Endothelial cell of umbilical vein (primary cell): ENCODE measurements around the gene TNFRSF1A. TPM values are rescaled to one million over a fixed set of nuclear protein-coding genes. Genes with fewer than 3 reads are reported as not detected.

ENCODE experiments used
- BruUV-seq: library from RNA; stranded (reverse); fragments of 400-500 nt; replicated peaks from 2 replicates; lab custom pipeline; 2021; lab: Mats Ljungman, UMichigan
- CTCF ChIA-PET: fragments of 300-600, 350-600 bp; sonication (Branson Sonifier 250); formaldehyde crosslinking; loops from one replicate; lab custom pipeline; 2021; ENCODE audit warnings: antibody characterized with exemption, inconsistent platforms; lab: Charles Lee
- POLR2A ChIA-PET: fragments of 300-600, 350-600 bp; sonication (Branson Sonifier 250); formaldehyde crosslinking; loops from one replicate; lab custom pipeline; 2021; ENCODE audit warnings: antibody characterized with exemption, inconsistent platforms; lab: Charles Lee
- DNase-seq: peaks from one replicate; pipeline ENCODE4 v3.0.0-alpha.2; 2011; ENCODE audit warnings: low read depth, low spot score
- FAIRE-seq: peaks from 2 replicates; lab custom pipeline; 2011; peaks lifted over from hg19 to GRCh38; lab: Jason Lieb, UNC
- H2AFZ ChIP-seq: 2 replicates; pipeline ENCODE4 v1.6.0; 2012; ENCODE audit warnings: low read depth, low read length, control low read depth, inconsistent platforms
- H3K27ac ChIP-seq: 2 replicates; pipeline ENCODE4 v1.5.1; 2011; ENCODE audit warnings: low read depth, mild to moderate bottlenecking, control low read depth, low read length, moderate library complexity; ENCODE audit not compliant: insufficient read depth
- H3K27me3 ChIP-seq, 2 experiments: 2 replicates each; pipeline versions ENCODE4 v1.6.0 to v1.6.1; 2011; ENCODE audit warnings: low read length in 2 of 2, mixed read lengths in 1 of 2; ENCODE audit not compliant: control insufficient read depth in 2 of 2, insufficient read depth in 2 of 2
- H3K36me3 ChIP-seq, 2 experiments: 2 replicates in 1 of 2; 3 replicates in 1 of 2; pipeline ENCODE4 v1.5.1; 2011; ENCODE audit warnings: low read length in 2 of 2, mild to moderate bottlenecking in 1 of 2, moderate library complexity in 1 of 2; ENCODE audit not compliant: control insufficient read depth in 2 of 2, insufficient read depth in 2 of 2; ENCODE audit errors: extremely low read depth in 1 of 2
- H3K4me1 ChIP-seq: 3 replicates; pipeline ENCODE4 v1.5.1; 2011; ENCODE audit warnings: mild to moderate bottlenecking, low read length; ENCODE audit not compliant: control insufficient read depth, insufficient read depth; ENCODE audit errors: extremely low read depth
- H3K4me2 ChIP-seq: 2 replicates; pipeline ENCODE4 v1.6.1; 2011; ENCODE audit warnings: low read length, control low read depth, mixed read lengths; ENCODE audit not compliant: insufficient read depth
- H3K4me3 ChIP-seq, 3 experiments: fragments of 200-600 bp in 1 of 3; sonication (generic), shearing (Covaris generic) in 1 of 3; replicated peaks in 1 of 3; 2 replicates each; pipeline ENCODE4 v1.5.1; 2011 to 2016; ENCODE audit warnings: control low read depth in 3 of 3, low read length in 3 of 3, mild to moderate bottlenecking in 2 of 3, inconsistent platforms in 1 of 3, low read depth in 1 of 3, moderate library complexity in 1 of 3; ENCODE audit not compliant: insufficient read depth in 1 of 3
- H3K79me2 ChIP-seq: 2 replicates; pipeline ENCODE4 v1.6.0; 2012; ENCODE audit warnings: low read length, inconsistent platforms; ENCODE audit not compliant: control insufficient read depth, insufficient read depth
- H3K9ac ChIP-seq: replicated peaks from 2 replicates; pipeline ENCODE3; 2011; ENCODE audit warnings: low read length, control low read depth; ENCODE audit not compliant: insufficient read depth; ENCODE audit errors: extremely low read depth
- H3K9me1 ChIP-seq: replicated peaks from 3 replicates; pipeline ENCODE4 v1.6.0; 2011; ENCODE audit warnings: mild to moderate bottlenecking, low read length; ENCODE audit not compliant: control insufficient read depth, insufficient read depth; ENCODE audit errors: extremely low read depth
- H3K9me3 ChIP-seq: replicated peaks from 2 replicates; pipeline ENCODE4 v1.5.1; 2012; ENCODE audit warnings: low read length, inconsistent platforms; ENCODE audit not compliant: control insufficient read depth, insufficient read depth
- H4K20me1 ChIP-seq: replicated peaks from 2 replicates; pipeline ENCODE3; 2011; ENCODE audit warnings: mild to moderate bottlenecking, low read length; ENCODE audit not compliant: control insufficient read depth, insufficient read depth; ENCODE audit errors: extremely low read depth
- EZH2 ChIP-seq: IDR thresholded peaks from 2 replicates; pipeline ENCODE4 v1.6.1; 2012; ENCODE audit warnings: borderline replicate concordance, low read depth, mild to moderate bottlenecking, moderate library complexity, low read length, inconsistent platforms; ENCODE audit not compliant: severe bottlenecking
- FOS ChIP-seq: IDR thresholded peaks from 2 replicates; pipeline ENCODE4 v1.6.1; 2011; ENCODE audit warnings: mild to moderate bottlenecking, low read length, moderate library complexity, borderline replicate concordance; ENCODE audit not compliant: insufficient read depth
- GATA2 ChIP-seq: IDR thresholded peaks from 2 replicates; pipeline ENCODE4 v1.7.0; 2011; ENCODE audit warnings: low read depth, mild to moderate bottlenecking, moderate library complexity, mixed read lengths, low read length; ENCODE audit not compliant: insufficient read length, insufficient read depth
- JUN ChIP-seq: IDR thresholded peaks from 2 replicates; pipeline ENCODE4 v1.6.1; 2011; ENCODE audit warnings: borderline replicate concordance, low read depth; ENCODE audit not compliant: insufficient read length, insufficient read depth
- MYC ChIP-seq: IDR thresholded peaks from one replicate; pipeline ENCODE4 v1.6.1; 2011; ENCODE audit warnings: mild to moderate bottlenecking, low read depth, low read length
- POLR2A ChIP-seq: IDR thresholded peaks from 2 replicates; pipeline ENCODE4 v1.6.1; 2012; ENCODE audit warnings: low read depth, mild to moderate bottlenecking, control low read depth, low read length
- POLR2AphosphoS5 ChIP-seq: IDR thresholded peaks from 2 replicates; pipeline ENCODE4 v1.6.1; 2012; ENCODE audit warnings: low read depth, mild to moderate bottlenecking, control low read depth, low read length, moderate library complexity; ENCODE audit not compliant: insufficient read depth
- dilution Hi-C: fragments of 300-500 bp; cut with MboI; formaldehyde crosslinking; loops from one replicate; pipeline ENCODE4 v1.15.0; 2019; ENCODE audit warnings: low sequenced_read_pairs; ENCODE audit not compliant: extremely low pct_ligation_motif_present
- intact Hi-C: fragments of 100-400 bp; cut with micrococcal nuclease; formaldehyde crosslinking; loops from one replicate; pipeline ENCODE4 v1.10.0; 2022
- polyA plus RNA-seq, 4 experiments: library from polyadenylated mRNA; depleted of rRNA in 3 of 4; stranded (reverse) in 3 of 4; unstranded in 1 of 4; fragments of >200 nt; gene quantifications; 2 replicates each; pipeline versions ENCODE4 v1.2.1 to v1.2.3, GENCODE V29; 2011 to 2012; ENCODE audit warnings: missing spikeins in 1 of 4
- total RNA-seq: library from RNA; stranded (reverse); gene quantifications from 2 replicates; pipeline ENCODE4 v1.2.3, GENCODE V29; 2021
- TF ChIP-seq, protein P1 (sequence below): IDR thresholded peaks from 2 replicates; pipeline ENCODE4 v1.6.1; 2011; ENCODE audit not compliant: insufficient read depth, insufficient read length
- TF ChIP-seq, protein P2 (sequence below), 2 donors: IDR thresholded peaks; 1 replicate in 1 of 2; 2 replicates in 1 of 2; pipeline ENCODE4 v1.5.1; 2011; ENCODE audit warnings: low read length in 2 of 2, mild to moderate bottlenecking in 2 of 2, moderate library complexity in 2 of 2, control low read depth in 1 of 2, inconsistent platforms in 1 of 2, low read depth in 1 of 2; ENCODE audit not compliant: insufficient read depth in 1 of 2; ENCODE audit errors: extremely low read depth in 1 of 2

The TNFRSF1A gene
- total and polyA plus RNA-seq, 2 donors (not counting 3 experiments of a cell fraction or from before 2014, with no cell fraction given): 86.5 to 98.2 TPM

DNA sequence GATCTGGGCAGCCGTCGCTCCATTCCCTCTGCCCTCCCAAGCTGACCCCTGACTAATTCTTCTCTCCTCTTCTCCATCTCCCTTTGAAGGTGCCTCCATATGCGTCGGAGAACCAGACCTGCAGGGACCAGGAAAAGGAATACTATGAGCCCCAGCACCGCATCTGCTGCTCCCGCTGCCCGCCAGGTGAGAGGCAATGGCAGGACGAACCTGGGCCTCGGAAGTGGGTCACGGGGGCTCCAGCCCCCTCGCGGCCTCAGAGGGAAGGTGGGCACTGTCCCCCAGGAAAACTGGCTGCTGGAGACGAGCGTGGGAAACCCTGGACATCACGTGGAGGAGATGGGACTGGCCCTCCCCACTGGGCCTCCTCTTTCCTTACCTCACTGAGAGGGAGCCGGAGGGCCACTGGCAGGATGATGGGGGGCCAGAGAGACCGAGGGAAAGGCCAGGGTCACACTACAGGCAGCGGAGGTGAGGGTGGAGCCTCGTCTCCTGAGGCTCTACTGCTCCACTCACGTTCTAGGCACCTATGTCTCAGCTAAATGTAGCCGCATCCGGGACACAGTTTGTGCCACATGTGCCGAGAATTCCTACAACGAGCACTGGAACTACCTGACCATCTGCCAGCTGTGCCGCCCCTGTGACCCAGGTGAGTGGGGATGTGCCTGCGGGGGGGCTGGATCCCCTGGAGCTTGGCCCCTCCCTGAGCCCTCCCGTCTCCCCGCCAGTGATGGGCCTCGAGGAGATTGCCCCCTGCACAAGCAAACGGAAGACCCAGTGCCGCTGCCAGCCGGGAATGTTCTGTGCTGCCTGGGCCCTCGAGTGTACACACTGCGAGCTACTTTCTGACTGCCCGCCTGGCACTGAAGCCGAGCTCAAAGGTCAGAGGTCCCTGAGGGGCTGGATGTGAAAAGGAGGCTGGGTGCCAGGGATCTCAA is 42.9 kb upstream of the TNFRSF1A start:
- intact Hi-C loops: loop anchor here (1.0 kb wide), 3 partner anchors 48 to 68 kb away; partner anchors contain the start of gene TAPBPL
- POLR2A ChIA-PET: interaction anchor here (1.4 to 1.9 kb wide), 2 partner anchors 48 to 86 kb away, joined by 5 to 7 read pairs; partner anchors contain the start of gene VAMP1
- no peaks in the 10 kb centered on the region for H4K20me1 ChIP-seq
- FAIRE-seq (peak; percentile 64), DNase-seq (no peak)
- no peaks in the 10 kb centered on the region for H3K9me3 ChIP-seq
- H3K9me1 ChIP-seq: no peaks in the 10 kb centered on the region
- peak overlapping the region; percentile 83 for H3K4me2 ChIP-seq
- H2AFZ ChIP-seq: peak overlapping the region; percentile 69
- CTCF ChIA-PET: interaction anchor here (0.7 to 3.4 kb wide), 10 partner anchors 11 to 153 kb away, joined by 3 to 20 read pairs (median 6); no protein-coding TSS in a partner anchor
- TF ChIP-seq, protein P1, sequence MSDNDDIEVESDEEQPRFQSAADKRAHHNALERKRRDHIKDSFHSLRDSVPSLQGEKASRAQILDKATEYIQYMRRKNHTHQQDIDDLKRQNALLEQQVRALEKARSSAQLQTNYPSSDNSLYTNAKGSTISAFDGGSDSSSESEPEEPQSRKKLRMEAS: no peak
- TF ChIP-seq POLR2AphosphoS5: no peak
- TF ChIP-seq, protein P2, sequence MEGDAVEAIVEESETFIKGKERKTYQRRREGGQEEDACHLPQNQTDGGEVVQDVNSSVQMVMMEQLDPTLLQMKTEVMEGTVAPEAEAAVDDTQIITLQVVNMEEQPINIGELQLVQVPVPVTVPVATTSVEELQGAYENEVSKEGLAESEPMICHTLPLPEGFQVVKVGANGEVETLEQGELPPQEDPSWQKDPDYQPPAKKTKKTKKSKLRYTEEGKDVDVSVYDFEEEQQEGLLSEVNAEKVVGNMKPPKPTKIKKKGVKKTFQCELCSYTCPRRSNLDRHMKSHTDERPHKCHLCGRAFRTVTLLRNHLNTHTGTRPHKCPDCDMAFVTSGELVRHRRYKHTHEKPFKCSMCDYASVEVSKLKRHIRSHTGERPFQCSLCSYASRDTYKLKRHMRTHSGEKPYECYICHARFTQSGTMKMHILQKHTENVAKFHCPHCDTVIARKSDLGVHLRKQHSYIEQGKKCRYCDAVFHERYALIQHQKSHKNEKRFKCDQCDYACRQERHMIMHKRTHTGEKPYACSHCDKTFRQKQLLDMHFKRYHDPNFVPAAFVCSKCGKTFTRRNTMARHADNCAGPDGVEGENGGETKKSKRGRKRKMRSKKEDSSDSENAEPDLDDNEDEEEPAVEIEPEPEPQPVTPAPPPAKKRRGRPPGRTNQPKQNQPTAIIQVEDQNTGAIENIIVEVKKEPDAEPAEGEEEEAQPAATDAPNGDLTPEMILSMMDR (IDR thresholded peaks at IDR 0.05; ENCODE audit: extremely low read depth in 1 of 2, insufficient read depth in 1 of 2, low read depth in 1 of 2, low read length in 2 of 2): no peak
- no peak for TF ChIP-seq MYC
- TF ChIP-seq EZH2: no peak
- TF ChIP-seq JUN: no peak
- no peak for TF ChIP-seq FOS
- TF ChIP-seq POLR2A: no peak
- no peak for TF ChIP-seq GATA2
- H3K27me3 ChIP-seq: no peaks in the 10 kb centered on the region
- peak overlapping the region; percentile 48 to 73 (median 72) for H3K4me3 ChIP-seq
- H3K36me3 ChIP-seq: peaks cover 9 to 24% of the 10 kb centered on the region in 2 experiments
- H3K79me2 ChIP-seq: peaks cover 20% of the 10 kb centered on the region
- dilution Hi-C loops: no loop called here
- peak overlapping the region; percentile 81 for H3K27ac ChIP-seq
- peaks cover 20% of the 10 kb centered on the region for H3K4me1 ChIP-seq
- BruUV-seq: TSS peak; percentile 59
- H3K9ac ChIP-seq: peak overlapping the region; percentile 90
